Transverse colon (tissue), 4 donors: ENCODE measurements around the gene HS3ST3A1. TPM values are rescaled to one million over a fixed set of nuclear protein-coding genes. Genes with fewer than 3 reads are reported as not detected.
"Not testable (repeated sequence)": the region's sequence is repeated elsewhere in the genome, so short reads cannot be mapped to it uniquely, and the experiment has no call there.

ENCODE experiments used
- DNase-seq: peaks from one replicate; pipeline ENCODE4 v3.0.0-alpha.2; 2019
- H3K27ac ChIP-seq, 4 donors: fragments of 200-600 bp; sonication (generic); 2 replicates each; pipeline ENCODE4 v1.5.1; 2016 to 2018; ENCODE audit warnings: inconsistent platforms in 4 of 4
- H3K27me3 ChIP-seq: fragments of 200-600 bp; sonication (generic); 2 replicates; pipeline ENCODE4 v1.5.1; 2017; ENCODE audit warnings: inconsistent platforms
- H3K36me3 ChIP-seq, 4 donors: fragments of 200-600 bp; sonication (generic); 2 replicates each; pipeline ENCODE4 v1.5.1; 2017 to 2019; ENCODE audit warnings: inconsistent platforms in 4 of 4
- H3K4me1 ChIP-seq, 4 donors: fragments of 200-600 bp; sonication (generic); 2 replicates each; pipeline ENCODE4 v1.5.1; 2017 to 2020; ENCODE audit warnings: inconsistent platforms in 4 of 4
- H3K4me3 ChIP-seq, 4 donors: fragments of 200-600 bp; sonication (generic); 1 replicate in 1 of 4; 2 replicates in 3 of 4; pipeline versions ENCODE4 v1.5.1 to v1.6.1; 2017 to 2019; ENCODE audit warnings: inconsistent platforms in 4 of 4
- H3K9me3 ChIP-seq, 2 donors: fragments of 200-600 bp; sonication (generic); 2 replicates each; pipeline ENCODE4 v1.5.1; 2017 to 2019; ENCODE audit warnings: inconsistent platforms in 2 of 2
- EP300 ChIP-seq: sonication (generic); formaldehyde crosslinking; IDR thresholded peaks from one replicate; pipeline ENCODE4 v1.6.1; 2017; ENCODE audit warnings: antibody characterized with exemption, low read depth
- POLR2A ChIP-seq: fragments of 450-650 bp; IDR thresholded peaks from one replicate; pipeline ENCODE4 v1.6.1; 2016; ENCODE audit warnings: antibody characterized with exemption, mild to moderate bottlenecking, moderate library complexity
- POLR2AphosphoS5 ChIP-seq, 3 donors: sonication (generic); formaldehyde crosslinking; IDR thresholded peaks; one replicate each; pipeline ENCODE4 v1.6.1; 2016; ENCODE audit warnings: antibody characterized with exemption in 3 of 3
- WGBS, 2 donors: methylation state at CpG; one replicate each; pipeline ENCODE4 v1.1.5; 2018; ENCODE audit warnings: low coverage in 1 of 2; 5-methylcytosine and 5-hydroxymethylcytosine counted together
- in situ Hi-C, 4 donors: fragments of 200-750 bp; cut with MboI; loops; one replicate each; pipeline versions ENCODE4 v1.15.0 to v1.15.1; 2017; ENCODE audit warnings: low sequenced_read_pairs in 3 of 4, low pct_ligation_motif_present in 1 of 4, low pct_unique_long_range_greater_than_20kb in 1 of 4
- intact Hi-C: fragments of 100-400 bp; cut with DNase I; formaldehyde crosslinking; loops from one replicate; pipeline ENCODE4 v1.15.1; 2023; ENCODE audit warnings: low total_unique reads
- total RNA-seq, 4 donors: library from RNA; depleted of rRNA; stranded (reverse); fragments of >200 nt; gene quantifications; one replicate each; pipeline ENCODE4 v1.1.0, GENCODE V29; 2016
- TF ChIP-seq, protein P1 (sequence below), 5 experiments: fragments of 200-600 bp in 3 of 5; fragments of 450-650 bp in 2 of 5; sonication (generic) in 3 of 5; IDR thresholded peaks; 1 replicate in 2 of 5; 2 replicates in 3 of 5; pipeline ENCODE4 v1.5.1; 2016 to 2017; ENCODE audit warnings: antibody characterized with exemption in 5 of 5, inconsistent platforms in 3 of 5, mild to moderate bottlenecking in 2 of 5, moderate library complexity in 1 of 5

The HS3ST3A1 gene
- total RNA-seq, 4 donors from 2014 or later = 0.41 to 3.6 (median 1.8) TPM

GRCh38 chr17:13560935-13561334 lies 40.8 kb downstream of the HS3ST3A1 start:
- TF ChIP-seq POLR2A (no peak), EP300 (no peak), POLR2AphosphoS5 (IDR thresholded peaks at IDR 0.05) (no peak)
- TF ChIP-seq, protein P1, sequence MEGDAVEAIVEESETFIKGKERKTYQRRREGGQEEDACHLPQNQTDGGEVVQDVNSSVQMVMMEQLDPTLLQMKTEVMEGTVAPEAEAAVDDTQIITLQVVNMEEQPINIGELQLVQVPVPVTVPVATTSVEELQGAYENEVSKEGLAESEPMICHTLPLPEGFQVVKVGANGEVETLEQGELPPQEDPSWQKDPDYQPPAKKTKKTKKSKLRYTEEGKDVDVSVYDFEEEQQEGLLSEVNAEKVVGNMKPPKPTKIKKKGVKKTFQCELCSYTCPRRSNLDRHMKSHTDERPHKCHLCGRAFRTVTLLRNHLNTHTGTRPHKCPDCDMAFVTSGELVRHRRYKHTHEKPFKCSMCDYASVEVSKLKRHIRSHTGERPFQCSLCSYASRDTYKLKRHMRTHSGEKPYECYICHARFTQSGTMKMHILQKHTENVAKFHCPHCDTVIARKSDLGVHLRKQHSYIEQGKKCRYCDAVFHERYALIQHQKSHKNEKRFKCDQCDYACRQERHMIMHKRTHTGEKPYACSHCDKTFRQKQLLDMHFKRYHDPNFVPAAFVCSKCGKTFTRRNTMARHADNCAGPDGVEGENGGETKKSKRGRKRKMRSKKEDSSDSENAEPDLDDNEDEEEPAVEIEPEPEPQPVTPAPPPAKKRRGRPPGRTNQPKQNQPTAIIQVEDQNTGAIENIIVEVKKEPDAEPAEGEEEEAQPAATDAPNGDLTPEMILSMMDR (IDR thresholded peaks at IDR 0.05) = no peak
- in situ Hi-C loops (loop anchor here in 2 of 4 donors (25.0 kb wide), 3 partner anchors 99 to 224 kb away; no protein-coding TSS in a partner anchor), intact Hi-C loops (no loop called here)
- 55% methylated on average over 1 of the region's 1 CpG; no CpG with 5 or more reads in 1 of the 2 donors for WGBS, 2 donors
- no peaks in the 10 kb centered on the region for H3K4me1 ChIP-seq
- no peaks in the 10 kb centered on the region for H3K9me3 ChIP-seq
- H3K4me3 ChIP-seq = no peak overlapping the region
- no peaks in the 10 kb centered on the region for H3K27me3 ChIP-seq
- no peak for DNase-seq
- no peaks in the 10 kb centered on the region for H3K36me3 ChIP-seq
- no peak overlapping the region for H3K27ac ChIP-seq

GRCh38 chr17:13558588-13558987 lies 43.1 kb downstream of the HS3ST3A1 start:
- 50 to 59% methylated on average over 3 of the region's 3 CpGs for WGBS, 2 donors
- in situ Hi-C loops = loop anchor here in 2 of 4 donors (25.0 kb wide), 3 partner anchors 96 to 221 kb away; no protein-coding TSS in a partner anchor

DNA sequence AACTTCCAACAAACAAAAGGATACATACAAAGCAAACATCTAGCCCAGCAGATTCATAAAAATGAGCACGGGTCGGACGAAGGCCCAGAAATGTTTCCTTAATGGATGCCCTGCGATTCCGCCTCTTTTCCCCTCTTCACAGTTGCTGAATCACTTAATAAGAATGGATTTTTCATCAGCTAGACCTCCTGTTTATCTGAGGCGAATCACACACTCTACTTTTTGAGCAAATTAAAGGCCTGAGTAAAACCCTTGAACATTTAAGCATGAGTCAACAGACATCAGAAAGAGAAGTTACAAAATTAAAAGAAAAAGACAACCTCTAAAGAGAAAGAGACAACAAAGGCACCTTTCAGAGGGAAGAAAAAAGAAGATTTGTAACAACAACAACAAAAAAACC lies 44.7 kb downstream of the HS3ST3A1 start:
- Histone ChIP-seq H3K27me3 (no peaks in the 10 kb centered on the region), H3K4me3 (no peak overlapping the region), H3K4me1 (no peaks in the 10 kb centered on the region), H3K9me3 (no peaks in the 10 kb centered on the region), H3K27ac (no peak overlapping the region), H3K36me3 (no peaks in the 10 kb centered on the region)
- no peak for TF ChIP-seq EP300
- TF ChIP-seq POLR2A = no peak
- no peak for TF ChIP-seq POLR2AphosphoS5 (IDR thresholded peaks at IDR 0.05)
- TF ChIP-seq, protein P1 (IDR thresholded peaks at IDR 0.05) = no peak
- intact Hi-C loops = no loop called here
- 78 to 88% methylated on average over 3 to 6 of the region's 6 CpGs for WGBS, 2 donors
- no peak for DNase-seq
- in situ Hi-C loops = loop anchor here in 2 of 4 donors (25.0 kb wide), 3 partner anchors 95 to 220 kb away; no protein-coding TSS in a partner anchor

More at GRCh38 chr17:13558588-13558987, 43.1 kb downstream of the HS3ST3A1 start:
- no peak overlapping the region for H3K4me3 ChIP-seq
- no peak for DNase-seq
- no peaks in the 10 kb centered on the region for H3K9me3 ChIP-seq
- no peaks in the 10 kb centered on the region for H3K27me3 ChIP-seq
- intact Hi-C loops = no loop called here
- no peaks in the 10 kb centered on the region for H3K36me3 ChIP-seq
- no peak for TF ChIP-seq POLR2AphosphoS5 (IDR thresholded peaks at IDR 0.05)
- no peak overlapping the region for H3K27ac ChIP-seq
- H3K4me1 ChIP-seq = no peaks in the 10 kb centered on the region

GRCh38 chr17:13554231-13554630 lies 47.5 kb downstream of the HS3ST3A1 start:
- in situ Hi-C loops = loop anchor here in 2 of 4 donors (25.0 kb wide), 3 partner anchors 92 to 217 kb away; no protein-coding TSS in a partner anchor
- DNase-seq = no peak
- H3K27me3 ChIP-seq = no peaks in the 10 kb centered on the region
- WGBS, 2 donors = 89 to 93% methylated on average over 3 to 5 of the region's 5 CpGs
- no peak for TF ChIP-seq POLR2AphosphoS5 (IDR thresholded peaks at IDR 0.05)
- TF ChIP-seq, protein P1 (IDR thresholded peaks at IDR 0.05) = no peak
- intact Hi-C loops = no loop called here
- no peaks in the 10 kb centered on the region for H3K9me3 ChIP-seq
- H3K27ac ChIP-seq = no peak overlapping the region
- H3K4me1 ChIP-seq = no peaks in the 10 kb centered on the region
- H3K36me3 ChIP-seq = no peaks in the 10 kb centered on the region
- H3K4me3 ChIP-seq = no peak overlapping the region

GRCh38 chr17:13550291-13550690 lies 51.4 kb downstream of the HS3ST3A1 start:
- in situ Hi-C loops = loop anchor here in 2 of 4 donors (25.0 kb wide), 3 partner anchors 88 to 213 kb away; no protein-coding TSS in a partner anchor
- Histone ChIP-seq H3K36me3 (no peaks in the 10 kb centered on the region), H3K9me3 (no peaks in the 10 kb centered on the region), H3K27me3 (no peaks in the 10 kb centered on the region), H3K27ac (no peak overlapping the region), H3K4me3 (no peak overlapping the region), H3K4me1 (no peaks in the 10 kb centered on the region)
- DNase-seq = no peak
- 76% methylated on average over 6 of the region's 6 CpGs; no CpG with 5 or more reads in 1 of the 2 donors for WGBS, 2 donors
- intact Hi-C loops = no loop called here
- TF ChIP-seq EP300 = no peak
- TF ChIP-seq, protein P1 (IDR thresholded peaks at IDR 0.05) = no peak
- TF ChIP-seq POLR2A = no peak
- TF ChIP-seq POLR2AphosphoS5 (IDR thresholded peaks at IDR 0.05) = no peak

- H3K27me3 ChIP-seq, H3K36me3 ChIP-seq, DNase-seq, H3K4me3 ChIP-seq, H3K4me1 ChIP-seq, intact Hi-C loops, H3K9me3 ChIP-seq, H3K27ac ChIP-seq: not testable (repeated sequence)
- in situ Hi-C loops = loop anchor here in 1 of 4 donors (25.0 kb wide), 1 partner anchor 89 kb away; no protein-coding TSS in a partner anchor
- 80 to 84% methylated on average over 1 to 6 of the region's 6 CpGs for WGBS, 2 donors
These were observed 53.2 kb downstream of the HS3ST3A1 start for GRCh38 chr17:13548576-13548975.
